VCaP (cell line): ENCODE measurements around the gene DNAJC6.
A peak's percentile ranks its signal among the peaks of the same experiment; 100 is the strongest.

ENCODE experiments used
- H3K27ac ChIP-seq: fragments of 450-650 bp; 2 replicates; pipeline ENCODE4 v1.5.1; 2017
- TF ChIP-seq, protein P1 (sequence below): fragments of 450-650 bp; conservative IDR thresholded peaks from 2 replicates; pipeline ENCODE4 v1.5.1; 2017; ENCODE audit warnings: mild to moderate bottlenecking, moderate library complexity

The DNAJC6 gene

DNA sequence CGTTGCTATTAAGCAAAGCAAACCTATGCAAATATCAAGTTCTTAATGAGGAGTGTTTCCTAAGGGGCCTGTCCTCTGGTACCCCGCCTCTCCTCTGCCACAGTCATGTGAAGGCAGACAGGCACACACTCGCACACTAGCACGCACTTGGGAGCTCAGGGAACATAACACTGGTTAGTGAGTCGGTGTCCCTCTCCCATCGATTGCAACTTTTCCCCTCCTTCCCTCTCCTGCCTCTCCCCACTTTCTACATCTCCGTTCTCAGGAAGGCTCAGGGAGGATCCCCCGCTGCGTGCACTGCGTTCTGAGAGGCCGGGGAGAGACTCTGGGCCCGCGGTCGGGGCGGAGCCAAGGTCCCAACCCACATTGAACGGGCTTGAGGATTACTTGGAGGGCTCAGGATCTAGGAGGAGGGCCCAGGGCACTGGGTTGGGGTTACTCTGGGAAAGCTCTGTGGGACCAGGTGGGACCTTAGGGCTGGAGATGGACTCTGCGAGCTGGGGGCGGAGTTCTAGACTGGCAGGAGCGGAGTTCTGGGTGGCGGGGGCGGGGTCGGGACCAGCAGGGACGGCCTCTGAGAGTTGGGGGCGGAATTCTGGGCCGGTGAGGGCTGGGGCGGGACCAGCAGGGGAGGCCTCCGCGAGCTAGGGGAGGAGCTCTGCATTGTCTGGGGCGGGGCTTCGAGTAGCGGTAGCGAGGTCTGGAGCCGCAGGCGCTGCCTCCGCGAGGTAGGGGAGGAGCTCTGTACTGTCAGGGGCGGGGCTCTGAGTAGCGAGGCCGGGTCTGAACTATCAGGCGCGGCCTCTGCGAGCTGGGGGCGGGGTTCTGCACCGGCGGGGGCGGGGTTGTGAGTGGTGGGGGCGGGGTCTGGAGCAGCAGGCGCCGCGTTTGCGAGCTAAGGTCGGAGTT, 110.6 kb downstream of the DNAJC6 start:
- TF ChIP-seq, protein P1, sequence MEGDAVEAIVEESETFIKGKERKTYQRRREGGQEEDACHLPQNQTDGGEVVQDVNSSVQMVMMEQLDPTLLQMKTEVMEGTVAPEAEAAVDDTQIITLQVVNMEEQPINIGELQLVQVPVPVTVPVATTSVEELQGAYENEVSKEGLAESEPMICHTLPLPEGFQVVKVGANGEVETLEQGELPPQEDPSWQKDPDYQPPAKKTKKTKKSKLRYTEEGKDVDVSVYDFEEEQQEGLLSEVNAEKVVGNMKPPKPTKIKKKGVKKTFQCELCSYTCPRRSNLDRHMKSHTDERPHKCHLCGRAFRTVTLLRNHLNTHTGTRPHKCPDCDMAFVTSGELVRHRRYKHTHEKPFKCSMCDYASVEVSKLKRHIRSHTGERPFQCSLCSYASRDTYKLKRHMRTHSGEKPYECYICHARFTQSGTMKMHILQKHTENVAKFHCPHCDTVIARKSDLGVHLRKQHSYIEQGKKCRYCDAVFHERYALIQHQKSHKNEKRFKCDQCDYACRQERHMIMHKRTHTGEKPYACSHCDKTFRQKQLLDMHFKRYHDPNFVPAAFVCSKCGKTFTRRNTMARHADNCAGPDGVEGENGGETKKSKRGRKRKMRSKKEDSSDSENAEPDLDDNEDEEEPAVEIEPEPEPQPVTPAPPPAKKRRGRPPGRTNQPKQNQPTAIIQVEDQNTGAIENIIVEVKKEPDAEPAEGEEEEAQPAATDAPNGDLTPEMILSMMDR, result no peak
- peak overlapping the region; percentile 91 for H3K27ac ChIP-seq

DNA sequence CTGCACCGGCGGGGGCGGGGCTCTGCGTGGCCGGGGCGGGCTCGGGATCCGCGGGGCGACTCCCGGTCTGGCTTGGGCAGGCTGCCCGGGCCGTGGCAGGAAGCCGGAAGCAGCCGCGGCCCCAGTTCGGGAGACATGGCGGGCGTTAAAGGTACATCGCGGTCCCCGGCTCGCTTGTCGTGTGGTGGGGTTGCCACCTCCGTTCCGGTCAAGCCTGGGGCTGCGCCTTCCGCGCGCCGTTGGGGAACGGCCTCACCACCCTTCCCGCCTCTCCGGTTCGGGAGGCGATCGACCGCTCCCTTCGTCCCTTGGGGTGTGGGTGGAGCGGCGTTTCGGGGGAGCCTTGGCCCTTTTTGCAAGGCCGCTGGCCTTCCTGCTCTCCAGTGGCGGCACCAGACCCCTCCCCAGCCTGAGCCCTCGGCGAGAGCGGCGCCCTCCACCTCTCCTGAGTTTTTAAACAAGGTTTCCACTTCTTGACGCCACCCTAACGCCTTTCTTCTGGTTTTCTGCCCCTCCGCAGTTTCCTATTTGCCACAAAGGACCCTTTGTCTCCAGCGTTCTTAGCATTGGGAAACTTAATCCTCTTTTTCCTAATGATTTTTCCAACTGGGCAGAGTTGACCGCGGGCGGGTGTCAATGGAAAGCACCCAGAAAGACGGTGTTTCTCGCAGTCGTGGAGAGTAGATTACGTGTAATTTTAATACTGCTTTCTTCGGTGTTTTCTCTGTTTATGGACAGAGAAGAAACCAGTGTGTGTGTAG, 111.4 kb downstream of the DNAJC6 start, which contains the start of the genes LEPR and LEPROT:
TSS of gene LEPR (plus strand) at position 79 of the 761 bp plus-strand sequence. CDS start 144,898 bp downstream, outside the sequence.
TSS of gene LEPROT (plus strand) at position 79 of the 761 bp plus-strand sequence. CDS start at position 136, 57 bp downstream.
- TF ChIP-seq, protein P1, result no peak
- H3K27ac ChIP-seq, result peak within 1 kb of the TSS; percentile 91

DNA sequence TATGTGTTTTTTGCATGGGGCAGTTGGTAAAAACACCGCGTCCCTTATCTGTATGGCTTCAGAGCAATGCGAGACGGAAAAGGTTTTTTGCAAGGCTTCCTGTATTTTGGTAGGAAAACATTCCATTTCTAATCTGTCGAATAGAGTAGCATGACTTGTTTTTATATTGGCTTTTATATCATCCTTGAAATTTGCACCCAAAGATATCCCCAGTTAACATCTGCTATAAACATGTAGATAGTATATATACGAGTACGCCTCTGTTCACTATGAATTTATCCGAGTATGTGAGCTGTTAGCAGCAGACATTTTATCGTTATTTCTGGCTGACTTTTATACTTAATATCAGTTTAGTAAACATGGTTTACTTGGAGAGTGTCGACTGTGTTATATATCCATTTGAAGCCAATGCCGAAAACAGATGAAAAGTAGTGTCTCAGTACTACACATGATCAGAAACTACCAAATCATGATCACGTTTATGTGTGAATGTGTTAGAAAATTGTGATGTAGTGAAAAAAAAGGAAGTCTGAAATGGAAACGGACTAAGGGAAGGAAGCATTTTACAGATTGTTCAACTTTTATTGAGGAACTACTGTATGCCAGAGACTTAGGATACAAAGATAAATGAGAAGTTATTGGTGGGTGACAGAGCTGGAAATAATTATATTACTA, 112.1 kb downstream of the DNAJC6 start:
- H3K27ac ChIP-seq, result peak overlapping the region; percentile 91
- TF ChIP-seq, protein P1, result no peak

DNA sequence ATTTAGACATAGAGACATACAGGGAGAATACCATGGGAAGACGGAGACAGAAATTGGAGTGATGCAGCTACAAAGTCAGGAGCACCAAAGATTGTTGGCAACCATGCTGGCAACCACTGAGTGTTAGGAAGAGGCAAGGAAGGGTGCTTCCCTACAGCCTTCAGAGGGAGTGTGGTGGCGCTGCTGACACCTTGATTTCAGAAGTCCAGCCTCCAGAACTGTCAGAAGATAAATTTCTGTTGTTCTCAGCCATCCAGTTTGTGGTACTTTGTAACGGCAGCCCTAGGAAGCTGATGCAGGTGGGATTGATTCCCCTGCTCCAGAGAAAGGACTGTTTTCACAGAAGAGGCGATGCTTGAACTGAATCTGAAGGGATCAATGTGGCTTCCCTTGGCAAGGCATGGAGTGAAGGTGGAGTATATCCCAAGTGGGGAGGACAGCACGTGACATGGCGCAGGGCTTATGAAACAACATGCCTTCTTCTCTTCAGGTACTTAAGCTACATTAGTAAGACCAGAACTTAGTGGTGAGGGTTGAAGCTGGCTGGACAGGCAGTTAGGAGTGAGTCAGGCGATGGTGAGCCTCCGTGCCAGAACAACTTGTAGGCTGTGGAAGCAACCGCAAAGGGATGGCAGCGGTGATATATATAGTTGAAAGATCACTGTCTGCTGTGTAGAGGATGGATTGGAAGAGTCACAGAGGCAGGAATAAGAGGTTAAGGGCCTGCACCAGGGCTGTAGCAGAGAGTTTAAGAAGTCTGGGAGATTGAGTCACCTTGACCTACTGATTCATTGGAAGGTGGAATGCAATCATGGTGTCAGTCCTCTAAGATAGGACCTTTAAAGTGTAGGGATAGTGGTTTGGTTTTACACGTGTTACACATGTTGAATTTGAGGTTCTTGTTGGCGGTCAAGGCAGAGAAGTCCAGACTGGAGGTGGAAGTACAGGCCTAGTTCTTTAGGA, 113.2 kb downstream of the DNAJC6 start:
- TF ChIP-seq, protein P1, result no peak
- no peak overlapping the region for H3K27ac ChIP-seq

DNA sequence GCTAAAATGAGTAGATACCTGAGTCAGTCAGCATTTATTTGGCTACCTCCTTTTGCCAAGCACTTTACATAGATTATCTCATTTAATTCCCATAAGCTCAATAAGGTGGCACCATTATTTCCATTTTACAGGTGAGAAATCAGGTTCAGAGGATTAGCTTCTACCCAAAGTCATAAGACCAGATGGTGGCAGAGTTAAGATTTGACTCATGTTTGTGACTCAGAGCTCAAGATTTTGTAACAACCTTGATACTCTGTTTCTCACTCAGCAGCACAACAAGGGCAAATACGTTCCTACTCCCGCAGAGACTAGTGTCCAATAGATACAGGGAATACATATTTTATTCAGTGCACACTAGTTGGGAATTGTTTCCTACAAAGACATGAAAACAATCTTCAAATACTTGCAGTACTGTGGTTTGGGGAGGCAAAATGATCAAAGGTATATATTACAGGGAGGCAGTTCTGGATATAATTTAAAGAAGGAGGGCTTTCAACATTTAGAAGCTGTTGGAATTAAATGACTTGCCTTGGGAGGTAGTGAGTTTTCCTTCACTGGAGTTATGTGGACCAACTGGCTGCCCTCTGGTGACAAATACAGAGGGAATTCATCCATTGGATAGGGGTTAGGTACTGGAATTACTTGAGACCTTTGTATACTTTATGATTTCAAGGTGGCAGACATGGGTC, 114.7 kb downstream of the DNAJC6 start:
- TF ChIP-seq, protein P1, result no peak
- H3K27ac ChIP-seq, result no peak overlapping the region

DNA sequence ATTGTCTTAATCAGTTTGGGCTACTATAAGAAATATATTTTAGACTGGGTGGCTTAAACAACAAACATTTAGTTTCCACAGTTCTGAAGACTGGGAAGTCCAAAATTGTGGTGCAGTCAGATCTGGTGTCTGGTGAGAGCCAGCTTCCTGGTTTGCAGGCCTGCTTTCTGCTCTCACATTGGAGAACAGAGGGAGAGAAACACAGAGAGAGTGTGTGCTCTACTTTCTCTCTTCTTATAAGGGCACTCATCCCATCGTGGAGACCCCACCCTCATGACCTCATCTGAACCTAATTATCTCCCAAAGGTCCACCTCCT, 115.2 kb downstream of the DNAJC6 start:
- TF ChIP-seq, protein P1, result no peak
- H3K27ac ChIP-seq, result no peak overlapping the region
